GM12878 (cell line): ENCODE measurements around the gene CRYGN. TPM values are rescaled to one million over a fixed set of nuclear protein-coding genes. Genes with fewer than 3 reads are reported as not detected.

Source experiments
- ATAC-seq: fragments of 200-7000 bp; cut with Tn5 transposase; 3 replicates; pipeline ENCODE4 v1.9.1; 2020; ENCODE audit warnings: mild to moderate bottlenecking, moderate library complexity
- BruUV-seq: library from RNA; stranded (reverse); fragments of 400-500 nt; replicated peaks from 2 replicates; lab custom pipeline; 2021; lab: Mats Ljungman, UMichigan
- CTCF ChIA-PET: fragments of 300-600 bp; sonication (Branson Sonifier 250); formaldehyde crosslinking; extraction: SDS; loops from one replicate; lab custom pipeline; 2021; ENCODE audit warnings: inconsistent platforms; lab: Yijun Ruan, JAX
- POLR2A ChIA-PET: fragments of 350-600 bp; formaldehyde crosslinking; extraction: SDS; loops from one replicate; lab custom pipeline; 2021; ENCODE audit warnings: inconsistent platforms; lab: Charles Lee
- RAD21 ChIA-PET: fragments of 300-600 bp; sonication (Branson Sonifier 250); formaldehyde crosslinking; loops from one replicate; lab custom pipeline; 2023; ENCODE audit warnings: antibody characterized with exemption; ENCODE audit not compliant: unreplicated experiment; lab: Charles Lee
- SMC1A ChIA-PET: fragments of 300-600 bp; sonication (Branson Sonifier 250); formaldehyde crosslinking; loops from one replicate; lab custom pipeline; 2023; ENCODE audit not compliant: unreplicated experiment, uncharacterized antibody; lab: Charles Lee
- DNase-seq: peaks from one replicate; pipeline ENCODE4 v3.0.0-alpha.2; 2011; ENCODE audit warnings: low read depth, low spot score
- FAIRE-seq: peaks from 3 replicates; lab custom pipeline; 2011; peaks lifted over from hg19 to GRCh38; lab: Jason Lieb, UNC
- H2AFZ ChIP-seq: 2 replicates; pipeline ENCODE4 v1.6.0; 2011; ENCODE audit warnings: low read depth, low read length, control low read depth; ENCODE audit not compliant: control insufficient read depth
- H3K27ac ChIP-seq: 2 replicates; pipeline ENCODE4 v1.5.1; 2011; ENCODE audit warnings: control low read depth; ENCODE audit not compliant: control insufficient read depth, insufficient read depth
- H3K27me3 ChIP-seq, 2 experiments: replicated peaks in 1 of 2; 2 replicates each; pipeline versions ENCODE4 v1.6.0 to v1.6.1; 2011; ENCODE audit warnings: low read length in 1 of 2; ENCODE audit not compliant: control insufficient read depth in 2 of 2, insufficient read depth in 2 of 2
- H3K36me3 ChIP-seq, 2 experiments: 2 replicates each; pipeline ENCODE4 v1.5.1; 2011; ENCODE audit warnings: low read length in 1 of 2; ENCODE audit not compliant: control insufficient read depth in 2 of 2, insufficient read depth in 2 of 2
- H3K4me1 ChIP-seq: 2 replicates; pipeline ENCODE4 v1.6.1; 2011; ENCODE audit warnings: mild to moderate bottlenecking, low read length, moderate library complexity, mixed read lengths; ENCODE audit not compliant: control insufficient read depth, insufficient read depth
- H3K4me2 ChIP-seq: 2 replicates; pipeline ENCODE4 v1.6.0; 2011; ENCODE audit warnings: control low read depth; ENCODE audit not compliant: control insufficient read depth, insufficient read depth
- H3K4me3 ChIP-seq: fragments of 200-600 bp; sonication (generic); 2 replicates; pipeline ENCODE4 v1.5.1; 2016
- H3K79me2 ChIP-seq: 2 replicates; pipeline ENCODE4 v1.6.0; 2011; ENCODE audit warnings: low read length; ENCODE audit not compliant: control insufficient read depth, insufficient read depth
- H3K9ac ChIP-seq: 2 replicates; pipeline ENCODE4 v1.8.0; 2011; ENCODE audit warnings: low read length, control low read depth, mixed read lengths; ENCODE audit not compliant: control insufficient read depth, insufficient read depth
- H3K9me3 ChIP-seq: replicated peaks from 3 replicates; pipeline ENCODE4 v1.5.1; 2011; ENCODE audit warnings: mild to moderate bottlenecking, low read length; ENCODE audit not compliant: control insufficient read depth, insufficient read depth
- H4K20me1 ChIP-seq: 2 replicates; pipeline ENCODE4 v1.6.0; 2011; ENCODE audit not compliant: control insufficient read depth, insufficient read depth
- ETV6 ChIP-seq, 2 experiments: fragments of 450-650 bp in 1 of 2; IDR thresholded peaks in 1 of 2; conservative IDR thresholded peaks in 1 of 2; 2 replicates each; pipeline ENCODE4 v1.6.1; 2014; ENCODE audit warnings: antibody characterized with exemption in 1 of 2, borderline replicate concordance in 1 of 2, low read depth in 1 of 2, mild to moderate bottlenecking in 1 of 2, moderate library complexity in 1 of 2
- FOS ChIP-seq: IDR thresholded peaks from 3 replicates; pipeline ENCODE4 v1.6.1; 2011; ENCODE audit warnings: borderline replicate concordance; ENCODE audit not compliant: insufficient read length; ENCODE audit errors: extremely low read depth
- FOXK2 ChIP-seq: fragments of 450-650 bp; IDR thresholded peaks from 2 replicates; pipeline ENCODE4 v1.6.1; 2017; ENCODE audit warnings: mild to moderate bottlenecking, moderate library complexity
- NRF1 ChIP-seq: conservative IDR thresholded peaks from 2 replicates; pipeline ENCODE4 v1.6.1; 2011; ENCODE audit warnings: mild to moderate bottlenecking, low read depth, low read length, improper control_type of control experiment
- PAX8 ChIP-seq: fragments of 450-650 bp; IDR thresholded peaks from 2 replicates; pipeline ENCODE4 v1.6.1; 2017; ENCODE audit warnings: mild to moderate bottlenecking, moderate library complexity
- POU2F2 ChIP-seq: IDR thresholded peaks from 3 replicates; pipeline ENCODE4 v1.6.1; 2011; ENCODE audit warnings: low read depth, mild to moderate bottlenecking, low read length, borderline replicate concordance
- RB1 ChIP-seq: fragments of 450-650 bp; formaldehyde crosslinking; IDR thresholded peaks from 2 replicates; pipeline ENCODE4 v1.6.1; 2017; ENCODE audit warnings: mild to moderate bottlenecking, borderline replicate concordance
- ZNF24 ChIP-seq: fragments of 450-650 bp; IDR thresholded peaks from 2 replicates; pipeline ENCODE4 v1.6.1; 2017; ENCODE audit warnings: antibody characterized with exemption, mild to moderate bottlenecking
- ZNF274 ChIP-seq: IDR thresholded peaks from one replicate; pipeline ENCODE4 v1.8.0; 2011; ENCODE audit not compliant: insufficient read length, insufficient read depth
- ZNF592 ChIP-seq: fragments of 450-650 bp; IDR thresholded peaks from 2 replicates; pipeline ENCODE4 v1.6.1; 2017; ENCODE audit warnings: mild to moderate bottlenecking, moderate library complexity
- WGBS: methylation state at CpG from one replicate; pipeline ENCODE4 v1.1.6; 2016; ENCODE audit warnings: low lambda C conversion rate; ENCODE audit not compliant: insufficient replicate concordance, insufficient coverage; ENCODE audit errors: missing lambda C conversion rate; 5-methylcytosine and 5-hydroxymethylcytosine counted together
- in situ Hi-C: fragments of 300-500 bp; cut with MboI; formaldehyde crosslinking; loops from 9 replicates; pipeline ENCODE4 v1.14.3; 2018; ENCODE audit warnings: mixed read lengths
- intact Hi-C: fragments of 100-400 bp; cut with micrococcal nuclease; formaldehyde crosslinking; loops from one replicate; pipeline ENCODE4 v1.14.2; 2022; ENCODE audit not compliant: unreplicated experiment
- polyA plus RNA-seq, 11 experiments: library from polyadenylated mRNA; depleted of rRNA in 4 of 11; unstranded in 6 of 11; stranded (reverse) in 5 of 11; fragments of >200 nt; fragmentation: Nextera tagmentation in 4 of 11; fragmentation: Illumina TruSeq in 1 of 11; extraction: Ambion mirVana in 4 of 11; extraction: Trizol in 1 of 11; gene quantifications; 1 replicate in 1 of 11; 2 replicates in 10 of 11; pipeline versions ENCODE4 v1.2.1 to v1.2.3, GENCODE V29; 2011 to 2016; ENCODE audit warnings: inconsistent platforms in 2 of 11, missing spikeins in 2 of 11, low read depth in 1 of 11
- total RNA-seq, 4 experiments: library from RNA; depleted of rRNA in 3 of 4; stranded (reverse); fragments of >200 nt in 3 of 4; fragmentation: Illumina TruSeq in 1 of 4; extraction: Trizol in 1 of 4; gene quantifications; 2 replicates each; pipeline versions ENCODE4 v1.2.1 to v1.2.3, GENCODE V29; 2013 to 2021

The CRYGN gene
- total and polyA plus RNA-seq, 10 of the 15 experiments (the other 5 are each of a cell fraction or from before 2014, with no cell fraction given), result not detected

GRCh38 chr7:151431281-151431767, 8.6 kb downstream of the CRYGN start:
- in situ Hi-C loops (no loop called here), intact Hi-C loops (no loop called here)
- no peak for FAIRE-seq
- WGBS, result 80% methylated on average over 12 of the region's 13 CpGs
- Histone ChIP-seq H2AFZ (no peak overlapping the region), H3K4me2 (no peak overlapping the region), H3K9me3 (no peaks in the 10 kb centered on the region), H3K4me3 (no peak overlapping the region), H3K27me3 (no peaks in the 10 kb centered on the region; a peak in 1 of 4 replicates), H4K20me1 (no peaks in the 10 kb centered on the region), H3K36me3 (no peaks in the 10 kb centered on the region), H3K79me2 (no peaks in the 10 kb centered on the region), H3K27ac (no peak overlapping the region), H3K4me1 (peaks cover 22% of the 10 kb centered on the region), H3K9ac (no peak overlapping the region)
- TF ChIP-seq RB1 (no peak), ZNF274 (no peak), ZNF24 (no peak), NRF1 (no peak), ZNF592 (no peak), POU2F2 (no peak), FOXK2 (no peak), FOS (no peak), PAX8 (no peak), ETV6 (conservative IDR thresholded peaks at IDR 0.05 in 1 of 2, IDR thresholded peaks at IDR 0.05 in 1 of 2; ENCODE audit: borderline replicate concordance in 1 of 2, low read depth in 1 of 2) (no peak)
- ChIA-PET POLR2A (no interaction called here), SMC1A (no interaction called here), CTCF (no interaction called here), RAD21 (no interaction called here)
- no TSS peak for BruUV-seq
- no peak for ATAC-seq
- no peak for DNase-seq
